NCI-H2227 treated with DMSO at 0.1 percent for 48 hours (cell line): Measurements from ENCODE around the gene MPPED1.

Source experiments
- DNase-seq: peaks from one replicate; lab custom pipeline; 2025; lab: John Stamatoyannopoulos, UW

Gene MPPED1

DNA sequence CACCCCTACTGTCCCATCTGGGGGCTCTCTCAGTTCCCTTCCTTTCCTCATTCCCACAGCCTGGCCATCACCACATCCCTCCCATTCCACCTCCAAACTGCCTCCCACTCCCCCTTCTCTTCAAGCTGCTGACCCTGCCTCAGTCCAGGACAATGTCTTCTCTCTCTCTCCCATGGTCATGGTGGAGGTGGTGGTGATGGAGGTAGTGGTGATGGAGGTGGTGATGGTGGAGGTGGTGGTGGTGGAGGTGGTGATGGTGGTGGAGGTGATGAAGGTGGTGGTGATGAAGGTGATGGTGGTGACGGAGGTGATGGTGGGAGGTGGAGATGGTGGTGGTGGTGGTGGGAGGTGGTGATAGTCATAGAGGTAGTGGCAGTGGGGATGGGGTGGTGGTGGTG lies 87.0 kb downstream of the MPPED1 start:
- DNase-seq = no peak

DNA sequence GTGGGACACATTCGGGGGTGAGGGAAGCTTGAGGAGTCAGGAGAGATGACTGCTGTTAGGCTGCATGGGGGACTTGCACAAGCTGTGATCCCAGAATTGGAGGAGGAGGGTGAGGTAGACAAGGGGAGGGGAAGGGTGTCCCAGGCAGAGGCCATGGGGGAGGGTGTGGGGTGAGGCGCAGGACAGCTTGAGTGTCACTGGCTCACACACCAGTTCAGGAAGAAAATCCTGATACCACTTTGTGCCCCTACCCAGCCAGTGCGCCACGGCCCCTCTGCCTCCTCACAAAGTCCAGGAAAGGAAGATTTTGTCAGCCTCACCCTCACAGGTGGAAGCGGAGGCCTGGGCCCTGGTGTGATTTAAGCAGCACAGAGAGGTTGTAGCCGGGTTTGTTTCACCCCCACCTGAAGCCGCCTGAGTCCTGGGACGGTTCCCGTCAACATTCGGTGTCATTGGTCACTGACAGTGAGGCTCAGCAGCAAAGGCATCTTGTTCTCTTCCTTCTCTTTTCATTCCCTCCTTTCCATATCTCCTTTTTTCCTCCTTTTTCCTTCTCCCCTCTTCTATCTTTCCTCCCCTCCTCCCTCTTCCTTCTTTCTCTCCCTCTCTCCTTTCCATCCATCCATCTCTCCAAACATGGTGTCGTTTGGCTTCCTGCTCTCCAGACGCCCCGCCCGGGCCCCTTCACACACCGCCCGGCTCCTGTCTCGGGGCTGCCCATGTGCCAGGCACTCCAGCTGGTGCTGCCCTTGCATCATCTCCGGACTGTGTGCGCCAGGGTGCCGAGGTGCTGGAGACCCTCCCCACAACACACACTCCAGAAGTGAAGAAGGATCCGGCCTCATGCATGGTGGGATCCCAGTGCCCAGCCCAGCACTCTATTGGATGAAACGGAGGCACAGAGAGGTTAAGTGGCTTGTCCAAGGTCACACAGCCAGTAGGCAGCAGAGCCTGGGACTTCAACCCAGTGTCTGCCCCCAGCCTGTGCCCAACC lies 89.3 kb downstream of the MPPED1 start:
- no peak for DNase-seq

DNA sequence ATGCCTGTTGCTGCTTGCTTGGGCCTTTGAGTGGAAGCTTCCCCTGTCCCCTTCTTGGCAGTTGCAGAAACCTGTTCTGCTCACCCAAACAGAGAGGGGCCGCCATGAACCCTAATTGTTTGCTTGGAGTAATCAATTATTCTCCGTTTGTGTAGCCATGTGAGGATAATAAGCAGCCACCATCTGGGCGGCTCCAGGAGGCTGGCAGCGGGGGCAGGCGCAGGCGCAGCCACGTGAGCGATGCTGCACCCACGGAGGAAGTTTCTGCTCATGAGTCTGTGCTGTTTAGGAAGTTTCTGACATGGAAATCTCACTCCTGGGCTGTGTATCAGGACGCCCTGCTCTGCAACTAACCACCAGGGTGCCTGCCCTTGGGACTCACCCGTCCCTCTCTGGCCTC lies 90.1 kb downstream of the MPPED1 start:
- DNase-seq = no peak

DNA sequence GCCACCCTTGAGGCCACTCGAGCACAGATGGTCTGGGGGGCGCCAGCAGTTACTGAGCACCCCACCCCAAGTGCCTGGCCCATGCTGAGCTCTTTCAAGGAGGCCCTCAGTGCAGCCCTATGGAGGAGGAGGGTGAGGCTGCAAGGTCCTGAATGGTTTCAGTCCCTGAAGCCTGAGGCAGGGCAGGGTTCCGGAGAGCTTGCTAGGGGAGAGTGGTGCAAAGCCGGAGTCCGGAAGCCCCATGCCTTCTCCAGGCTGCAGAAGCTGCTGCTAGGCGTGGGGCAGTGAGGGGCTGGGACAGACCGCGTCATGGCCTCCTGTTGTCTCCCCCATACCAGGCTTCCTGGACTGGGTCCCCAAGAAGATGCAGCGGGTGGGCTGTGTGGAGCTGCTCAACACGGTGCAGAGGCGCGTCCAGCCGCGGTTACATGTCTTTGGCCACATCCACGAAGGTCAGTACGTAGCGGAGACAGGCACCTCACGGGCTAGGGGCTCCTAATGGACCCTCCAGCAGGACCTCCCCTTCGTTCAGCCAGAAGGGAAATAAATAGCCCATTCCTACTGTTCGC lies 90.6 kb downstream of the MPPED1 start:
- no peak for DNase-seq

DNA sequence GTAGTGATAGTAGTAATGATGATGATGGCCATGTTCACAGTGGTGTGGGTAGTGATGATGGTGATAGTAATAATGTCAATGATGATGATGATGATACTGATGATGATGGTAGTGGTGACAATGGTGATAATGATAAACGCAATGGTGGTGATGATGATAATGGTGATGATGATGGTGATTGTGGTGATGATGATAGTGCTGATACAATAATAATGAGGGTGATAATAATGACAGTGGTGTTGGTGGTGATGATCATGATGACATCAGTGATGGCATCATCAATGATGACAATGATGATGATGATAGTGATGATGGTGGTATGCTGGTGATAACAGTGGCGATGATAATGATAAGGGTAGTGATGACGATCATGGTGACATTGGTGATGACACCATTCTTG lies 92.3 kb downstream of the MPPED1 start:
- no peak for DNase-seq

DNA sequence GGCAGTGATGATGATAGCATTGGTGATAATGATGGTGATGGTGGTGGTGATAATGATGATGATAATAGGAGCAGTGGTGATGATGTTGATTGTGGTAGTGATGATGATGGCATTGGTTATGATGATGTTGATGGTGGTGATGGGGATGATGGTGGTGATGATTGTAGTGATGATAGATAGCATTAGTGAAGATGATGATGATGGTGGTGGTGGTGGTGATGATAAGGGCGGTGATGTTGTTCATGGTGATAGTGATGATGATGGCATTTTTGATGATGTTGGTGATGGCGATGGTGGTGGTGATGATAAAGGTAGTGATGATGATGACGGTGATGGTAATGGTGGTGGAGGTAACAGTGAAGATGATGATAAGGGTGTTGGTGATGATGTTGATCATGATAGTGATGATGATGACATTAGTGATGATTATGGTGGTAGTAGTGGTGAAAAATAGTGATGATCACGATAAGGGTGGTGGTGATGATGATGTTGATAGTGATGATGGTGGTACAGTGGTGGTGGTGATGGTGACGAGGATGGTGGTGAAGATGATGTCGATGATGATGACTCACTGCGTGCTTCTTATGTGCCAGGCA lies 93.0 kb downstream of the MPPED1 start:
- no peak for DNase-seq

DNA sequence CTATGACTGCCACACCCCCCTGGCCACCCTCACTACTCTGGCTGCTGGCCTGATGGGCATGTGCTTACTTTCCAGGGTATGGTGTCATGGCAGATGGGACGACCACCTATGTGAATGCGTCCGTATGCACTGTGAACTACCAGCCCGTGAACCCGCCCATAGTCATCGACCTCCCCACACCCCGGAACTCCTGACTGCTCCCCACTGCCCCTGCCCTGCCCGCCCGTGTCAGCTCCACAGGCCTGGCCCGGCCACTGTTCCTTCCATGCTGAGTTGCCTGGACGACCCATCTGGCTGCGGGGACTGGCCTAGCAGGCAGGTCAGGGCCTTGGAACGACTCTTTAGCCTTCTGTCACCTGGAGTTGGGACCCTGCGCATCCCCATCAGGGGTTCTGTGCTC lies 93.6 kb downstream of the MPPED1 start:
- no peak for DNase-seq

DNA sequence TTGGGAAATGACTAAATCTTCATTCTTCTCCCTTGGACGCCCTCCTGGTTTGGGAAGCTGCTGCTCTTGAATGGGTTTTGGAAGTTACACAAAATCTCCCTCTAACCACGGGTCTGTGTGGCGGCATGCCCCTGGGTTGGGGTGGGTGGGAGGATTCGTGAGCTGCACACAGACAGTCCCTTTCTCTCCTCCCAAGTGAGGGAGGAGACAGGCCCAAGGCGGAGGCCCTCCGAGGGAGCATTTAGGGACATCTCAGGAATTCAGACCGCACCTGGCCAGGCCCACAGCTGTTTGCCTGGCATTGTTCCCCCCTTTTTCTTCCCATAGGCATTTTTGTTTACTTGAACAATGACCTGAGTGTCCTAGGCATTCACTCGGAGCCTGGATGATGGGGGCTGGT lies 94.1 kb downstream of the MPPED1 start:
- no peak for DNase-seq

DNA sequence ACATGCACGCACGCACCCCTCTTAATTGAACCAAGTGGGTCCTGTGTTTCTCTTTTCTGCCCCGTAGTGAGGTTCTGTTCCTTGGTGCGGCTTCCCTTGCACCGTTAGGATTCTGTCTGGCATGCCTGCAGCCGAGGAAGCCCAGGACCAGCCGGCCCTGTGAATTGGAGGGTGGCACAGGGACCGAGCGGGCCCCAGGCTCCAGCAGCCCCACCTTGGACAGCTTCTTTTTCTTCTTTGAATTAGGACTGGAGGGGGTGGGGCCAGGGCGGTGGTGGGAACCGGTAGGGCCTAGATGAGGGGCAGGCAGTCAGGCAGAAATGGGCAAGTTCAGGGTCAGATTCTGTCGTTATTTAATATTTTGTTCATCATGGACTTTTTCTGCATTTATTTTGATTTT lies 94.7 kb downstream of the MPPED1 start:
- DNase-seq = no peak

DNA sequence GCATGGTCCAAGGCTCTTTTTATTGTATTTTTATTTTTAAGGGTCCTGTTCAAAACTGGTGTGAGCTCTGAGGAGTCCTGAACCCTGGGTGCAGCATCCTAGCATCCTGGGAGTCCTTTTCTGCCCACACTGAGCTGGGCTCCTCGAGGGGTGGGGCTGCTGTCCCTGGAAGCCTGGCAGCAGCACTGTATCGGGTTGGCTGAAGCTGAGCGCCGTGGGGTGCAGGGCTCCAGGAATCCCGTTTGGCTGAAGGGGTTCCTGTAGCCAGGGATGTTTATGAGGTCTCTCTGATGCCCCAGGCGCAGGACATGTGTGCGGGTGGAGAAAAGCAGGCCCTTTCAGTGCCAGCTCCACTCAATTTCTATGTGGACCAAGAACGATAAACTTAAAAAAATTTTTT lies 95.4 kb downstream of the MPPED1 start:
- DNase-seq = no peak

DNA sequence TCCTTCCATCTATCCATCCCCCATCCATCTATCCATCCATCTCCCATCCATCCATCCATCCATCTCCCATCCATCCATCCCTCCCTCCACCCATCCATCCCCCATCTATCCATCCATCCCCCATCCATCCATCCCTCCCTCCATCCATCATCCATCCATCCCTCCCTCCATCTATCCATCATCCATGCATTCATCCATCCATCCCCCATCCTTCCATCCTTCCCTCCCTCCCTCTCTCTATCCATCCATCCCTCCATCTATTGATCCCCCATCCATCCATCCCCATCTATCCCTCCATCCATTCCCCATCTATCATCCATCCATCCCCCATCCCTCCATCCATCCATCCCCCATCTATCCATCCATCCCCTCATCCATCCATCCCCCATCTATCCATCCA lies 96.7 kb downstream of the MPPED1 start:
- no peak for DNase-seq

DNA sequence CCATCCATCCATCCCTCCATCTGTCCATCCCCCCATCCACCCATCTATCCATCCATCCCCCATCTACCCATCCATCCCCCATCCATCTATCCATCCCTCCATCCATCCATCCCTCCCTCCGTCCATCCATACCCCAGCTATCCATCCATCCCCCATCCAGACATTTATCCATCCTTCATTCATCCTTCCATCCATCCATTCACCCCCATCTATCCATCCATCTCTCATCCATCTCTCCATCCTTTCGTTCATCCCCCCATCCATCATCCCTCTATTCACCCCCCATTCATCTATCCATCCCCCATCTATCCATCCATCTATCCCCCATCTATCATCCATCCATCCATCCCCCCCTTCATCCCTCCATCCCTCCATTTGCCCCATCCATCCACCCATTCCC lies 97.5 kb downstream of the MPPED1 start:
- DNase-seq = no peak

DNA sequence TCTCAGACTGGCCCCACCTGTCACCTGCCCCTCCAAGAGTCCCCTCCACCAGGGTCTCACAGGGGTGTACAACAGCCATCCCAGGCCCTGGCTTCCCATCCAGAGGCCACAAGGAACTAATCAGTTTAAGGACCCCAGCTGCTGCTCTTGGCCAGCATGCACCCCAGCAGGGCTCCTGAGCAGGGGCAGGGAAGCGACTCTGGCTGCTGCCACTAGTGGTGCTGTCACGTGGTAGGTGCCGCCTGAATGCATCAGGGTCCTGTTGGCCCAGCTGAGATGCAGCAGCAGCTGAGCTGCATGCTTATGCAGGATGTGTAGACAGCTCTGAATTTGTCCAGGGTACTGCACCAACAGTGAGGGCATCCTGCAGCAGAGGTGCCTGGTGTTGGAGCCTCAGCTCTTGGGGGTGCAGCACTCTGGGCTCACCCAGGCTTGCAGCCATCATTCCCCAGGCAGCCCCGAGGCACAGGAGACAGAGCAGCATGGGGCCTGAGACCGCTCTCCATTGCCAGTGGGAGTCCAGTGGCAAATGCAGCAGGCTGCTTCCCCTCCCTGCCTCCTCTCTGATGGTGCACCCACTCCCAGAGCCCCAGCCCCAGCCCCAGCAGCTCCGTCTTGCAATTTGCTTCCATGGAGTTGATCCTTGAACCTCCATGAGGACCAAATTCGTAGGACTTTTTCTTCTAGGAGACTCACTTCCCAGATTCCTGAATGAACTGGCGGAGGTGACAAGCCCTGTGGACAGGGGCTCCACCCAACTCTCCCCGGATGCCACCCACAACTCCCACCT lies 98.7 kb downstream of the MPPED1 start:
- DNase-seq = no peak

DNA sequence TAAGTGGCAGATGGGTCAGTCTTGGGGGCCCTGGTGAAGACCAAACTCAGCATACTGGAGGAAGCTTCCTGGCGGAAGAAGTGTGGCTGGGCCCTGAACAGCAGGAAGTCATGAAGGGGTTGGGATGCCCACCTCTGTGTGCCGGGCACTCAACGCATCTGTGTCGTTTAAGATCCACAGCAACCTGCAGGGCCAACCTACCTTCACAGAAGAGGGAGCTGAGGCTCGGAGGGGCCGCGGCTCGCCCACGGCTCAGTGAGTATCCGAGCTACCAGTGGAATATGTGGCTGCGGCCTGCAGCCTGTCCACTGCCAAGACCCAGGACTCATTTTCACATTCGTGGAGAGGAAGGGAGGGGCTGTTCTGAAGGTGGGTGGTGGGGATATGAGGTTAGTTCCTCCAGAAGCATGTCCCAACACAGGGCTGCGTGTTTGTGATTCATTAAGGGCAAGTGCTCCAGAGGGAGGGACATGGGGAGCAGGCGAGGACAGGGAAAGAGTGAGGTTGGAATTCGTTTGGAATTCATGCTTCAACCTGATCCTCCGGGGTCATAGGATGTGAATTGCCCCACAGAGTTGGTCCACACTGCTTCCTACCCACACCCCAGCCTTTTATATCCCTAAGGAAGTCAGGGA lies 99.6 kb downstream of the MPPED1 start:
- no peak for DNase-seq

DNA sequence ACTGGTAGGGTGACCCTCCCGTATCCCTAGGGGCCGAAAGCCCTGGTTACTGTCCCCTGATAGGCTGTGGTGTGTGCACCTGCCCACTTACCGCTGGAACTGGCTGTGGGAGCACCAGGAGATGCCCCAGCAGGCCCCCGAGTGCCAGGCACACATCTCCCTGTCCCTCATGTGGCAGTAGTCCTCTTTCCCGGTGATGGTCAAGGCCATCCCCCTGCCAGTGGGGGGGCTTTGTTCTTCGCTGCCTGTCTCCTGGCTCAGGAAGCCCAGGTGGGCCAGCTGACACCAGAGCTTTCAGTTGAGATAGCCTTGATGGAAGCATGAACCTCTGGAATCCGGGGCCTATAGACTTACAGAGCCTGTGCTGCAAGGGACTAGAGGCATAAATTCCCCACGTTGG lies 100.5 kb downstream of the MPPED1 start:
- DNase-seq = no peak

DNA sequence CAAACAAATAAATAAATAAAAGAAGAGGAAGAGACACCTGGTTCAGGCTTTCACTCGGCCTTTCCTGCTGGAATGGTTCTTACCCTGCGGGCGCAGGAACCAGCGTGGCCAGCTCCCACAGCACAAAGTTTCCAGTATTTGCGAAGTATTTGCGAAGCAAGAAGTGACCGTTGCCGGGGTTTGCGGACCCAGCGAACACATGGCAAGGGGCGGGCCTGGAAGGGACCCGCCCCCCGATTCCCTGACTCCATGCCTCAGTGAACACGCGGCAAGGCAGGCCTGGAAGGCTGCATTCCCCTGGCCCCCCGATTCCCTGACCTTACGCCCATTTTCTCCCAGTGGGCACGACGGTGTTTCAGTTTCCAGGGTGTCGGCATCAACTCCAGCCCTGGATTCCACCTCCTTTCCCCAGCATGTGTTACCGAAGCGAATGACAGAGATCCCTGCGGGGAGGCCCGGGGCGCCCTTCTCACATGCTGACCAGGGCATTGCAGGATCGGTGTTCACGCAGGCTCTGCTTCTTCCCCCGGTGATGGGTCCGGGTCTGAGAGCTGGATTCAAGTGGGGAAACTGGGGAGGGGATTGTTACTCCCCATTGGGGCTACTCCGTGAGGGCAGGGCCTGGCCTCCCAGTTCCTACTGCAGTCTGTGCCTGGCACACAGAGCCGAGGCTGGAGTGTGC lies 102.8 kb downstream of the MPPED1 start:
- no peak for DNase-seq

DNA sequence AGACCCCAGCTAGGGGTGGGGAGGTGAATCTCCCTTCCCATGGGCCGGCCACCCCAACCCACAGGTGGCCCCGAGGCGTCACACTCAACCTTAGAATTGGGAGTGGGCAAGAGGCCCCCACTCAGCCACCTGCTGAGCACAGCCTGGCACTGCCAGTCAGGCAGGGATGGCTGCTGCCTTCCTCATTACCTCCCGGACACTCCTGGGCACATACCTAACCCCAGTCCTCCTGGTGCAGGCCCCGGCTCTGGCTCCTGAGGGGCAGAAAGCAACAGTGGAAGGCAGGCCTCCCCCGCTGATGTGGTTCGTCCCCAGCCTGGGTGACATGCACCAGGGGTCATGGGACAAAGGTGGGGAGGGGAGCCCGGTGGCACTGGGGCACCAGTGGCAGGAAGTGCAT lies 103.6 kb downstream of the MPPED1 start:
- no peak for DNase-seq

DNA sequence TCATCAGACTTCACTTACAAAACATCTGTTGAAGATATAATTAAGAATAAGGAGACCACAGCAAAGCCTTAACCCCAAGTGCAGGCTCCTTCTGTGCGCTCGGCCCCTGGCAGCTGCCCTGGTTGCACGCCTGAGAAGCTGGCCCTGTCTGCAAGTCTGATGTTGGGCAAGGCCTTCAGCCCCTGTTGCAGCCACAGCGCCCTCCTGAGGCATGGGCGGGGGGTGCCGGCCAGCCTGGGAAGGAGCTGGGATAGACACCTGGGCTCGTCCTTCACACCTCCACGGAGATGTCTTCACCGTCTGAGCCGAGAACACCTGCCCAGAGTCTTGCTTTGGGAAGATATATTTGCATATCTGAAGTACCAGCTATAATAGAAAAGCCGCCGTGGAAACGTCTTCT lies 104.1 kb downstream of the MPPED1 start:
- no peak for DNase-seq

DNA sequence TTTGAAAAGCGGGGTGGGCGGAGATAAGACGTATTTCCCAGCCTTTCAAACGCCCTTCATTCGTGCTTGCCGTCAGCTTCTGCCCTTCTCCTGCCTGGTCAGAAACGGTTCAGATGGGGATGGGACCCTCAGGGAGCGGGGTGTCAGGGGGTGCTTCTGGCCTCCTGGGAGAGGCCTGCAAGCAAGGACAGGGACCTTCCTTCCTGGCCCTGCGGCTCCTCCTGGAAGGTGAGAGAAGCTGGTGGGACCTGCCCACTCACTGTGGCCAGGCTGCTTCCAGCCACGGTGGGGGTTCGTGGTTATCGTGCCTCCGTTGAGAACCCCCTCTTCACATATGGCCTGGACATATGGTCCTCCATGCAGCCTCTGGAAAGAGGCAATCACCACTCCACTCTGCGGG lies 104.6 kb downstream of the MPPED1 start:
- DNase-seq = no peak

DNA sequence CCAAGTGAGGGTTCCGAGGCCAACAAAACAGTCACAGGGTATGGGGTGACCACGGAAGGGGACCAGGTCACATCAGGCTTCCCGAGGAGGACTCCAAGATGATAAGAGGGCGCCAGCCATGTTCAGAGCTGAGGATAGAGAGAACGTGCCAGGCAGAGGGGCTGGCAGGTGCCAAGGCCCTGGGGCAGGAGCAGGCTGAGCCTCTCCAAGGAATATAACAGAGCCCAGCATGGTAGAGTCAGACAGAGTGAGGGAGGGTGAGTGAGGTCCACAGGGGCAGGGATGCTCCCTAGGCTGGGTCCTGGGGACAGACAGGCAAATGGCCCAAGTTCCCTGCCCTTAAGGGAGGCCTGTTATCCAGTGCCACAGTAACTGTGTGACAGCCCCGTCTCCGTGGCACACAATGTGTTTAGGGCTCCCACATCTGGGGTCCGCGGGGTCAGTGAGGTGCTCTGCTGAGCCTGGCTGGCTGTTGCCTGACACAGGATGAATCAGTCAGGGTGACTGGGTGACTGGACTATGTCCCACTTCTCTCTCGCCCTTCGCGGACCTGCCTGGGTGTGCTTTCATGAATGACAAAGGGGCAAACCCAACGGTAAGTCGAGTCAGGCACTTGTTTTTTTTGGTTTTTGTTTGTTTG lies 105.3 kb downstream of the MPPED1 start:
- no peak for DNase-seq

DNA sequence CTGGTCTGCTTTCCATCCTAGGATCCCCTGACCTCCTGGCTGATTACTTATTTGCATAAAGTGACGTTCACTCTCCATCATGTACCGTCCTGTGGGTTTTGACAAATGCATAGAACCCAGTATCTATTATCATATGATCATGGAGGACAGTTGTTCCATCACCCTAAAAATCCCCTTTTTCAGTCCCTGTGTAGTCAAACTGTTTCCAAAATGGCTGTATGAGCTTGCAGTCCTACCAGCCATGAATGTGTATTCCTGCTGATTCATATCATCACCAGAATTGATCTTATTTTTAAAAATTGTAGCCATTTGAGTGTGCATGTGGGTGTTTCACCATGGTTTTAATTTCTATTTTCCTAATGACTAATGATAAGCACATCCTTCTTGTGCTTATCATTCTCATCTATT lies 108.8 kb downstream of the MPPED1 start:
- DNase-seq = no peak
